ENCODE results near the gene HECTD1. TPM values are rescaled to one million over a fixed set of nuclear protein-coding genes. Genes with fewer than 3 reads are reported as not detected.
A peak's percentile ranks its signal among the peaks of the same experiment; 100 is the strongest.

HECTD1 gene
- total and polyA plus RNA-seq, 9 of the 15 experiments (the other 6 are each of a cell fraction or from before 2014, with no cell fraction given) = 27.9 to 111 (median 78.1) TPM

GRCh38 chr14:31059152-31059924, 148.3 kb downstream of the HECTD1 start (continued):
- TF ChIP-seq MGA (IDR thresholded peaks at IDR 0.05) (no peak), PKNOX1 (IDR thresholded peaks at IDR 0.05) (peak; percentile 49), FOXK2 (conservative IDR thresholded peaks at IDR 0.05 in 1 of 2, IDR thresholded peaks at IDR 0.05 in 1 of 2; ENCODE audit: low read depth in 2 of 2) (peak; percentile 76), PTBP1 (IDR thresholded peaks at IDR 0.05; ENCODE audit: low read depth, low read length) (peak; percentile 72; the same call in 1 of the 2 replicates), ZNF384 (IDR thresholded peaks at IDR 0.05; ENCODE audit: low read depth, low read length) (0 out of 2 replicates have a peak, but pooled peaks have one; percentile 43), HBP1 (CRISPR knock-in tag; IDR thresholded peaks at IDR 0.05) (0 out of 2 replicates have a peak, but pooled peaks have one; percentile 64), ZNF592 (IDR thresholded peaks at IDR 0.05) (0 out of 2 replicates have a peak, but pooled peaks have one; percentile 47)

Measured in K562 (cell line).